Activated CD4-positive, alpha-beta T cell treated with anti-CD3 and anti-CD28 coated beads, Interleukin-2, amount 10 ng/mL, durations not matched to agents 7 days and 5 days (primary cell): Measurements from ENCODE around the gene VIT. TPM values are rescaled to one million over a fixed set of nuclear protein-coding genes. Genes with fewer than 3 reads are reported as not detected.

Experiments
- CTCF ChIA-PET: fragments of 350-600 bp; sonication (Branson Sonifier 250); formaldehyde crosslinking; loops from one replicate; lab custom pipeline; 2021; ENCODE audit warnings: antibody characterized with exemption; lab: Charles Lee
- POLR2A ChIA-PET: fragments of 350-600 bp; sonication (Branson Sonifier 250); formaldehyde crosslinking; loops from one replicate; lab custom pipeline; 2021; ENCODE audit warnings: antibody characterized with exemption; lab: Charles Lee
- DNase-seq: peaks from one replicate; pipeline ENCODE4 v3.0.0-alpha.2; 2020
- H3K27ac Mint-ChIP-seq: one replicate; pipeline ENCODE4 v1.8.0; 2021; ENCODE audit warnings: mild to moderate bottlenecking, moderate library complexity, mixed read lengths
- H3K27me3 Mint-ChIP-seq: one replicate; pipeline ENCODE4 v1.8.0; 2021; ENCODE audit warnings: mixed read lengths
- H3K36me3 Mint-ChIP-seq: one replicate; pipeline ENCODE4 v1.8.0; 2021; ENCODE audit warnings: low read depth, mixed read lengths
- H3K4me1 Mint-ChIP-seq: one replicate; pipeline ENCODE4 v1.8.0; 2021; ENCODE audit warnings: mixed read lengths
- H3K4me3 Mint-ChIP-seq: one replicate; pipeline ENCODE4 v1.8.0; 2021; ENCODE audit warnings: mild to moderate bottlenecking, moderate library complexity, mixed read lengths
- H3K9me3 Mint-ChIP-seq: one replicate; pipeline ENCODE4 v1.8.0; 2021; ENCODE audit warnings: mixed read lengths
- total RNA-seq, 2 experiments: library from RNA; stranded (reverse); gene quantifications; one replicate each; pipeline ENCODE4 v1.2.3, GENCODE V29; 2021

The VIT gene
- total RNA-seq, 2 experiments from 2014 or later, result not detected

GRCh38 chr2:36731941-36732672, 35.6 kb downstream of the VIT start:
- POLR2A ChIA-PET, result no interaction called here

GRCh38 chr2:36732673-36733036, 36.1 kb downstream of the VIT start:
- no peaks in the 10 kb centered on the region for H3K36me3 Mint-ChIP-seq
- no peak for DNase-seq
- peaks cover 7% of the 10 kb centered on the region for H3K27me3 Mint-ChIP-seq
- H3K9me3 Mint-ChIP-seq, result peaks cover 1% of the 10 kb centered on the region
- no peak overlapping the region for H3K27ac Mint-ChIP-seq
- H3K4me1 Mint-ChIP-seq, result no peaks in the 10 kb centered on the region
- ChIA-PET POLR2A (no interaction called here), CTCF (no interaction called here)
- no peak overlapping the region for H3K4me3 Mint-ChIP-seq

More at GRCh38 chr2:36731941-36732672, 35.6 kb downstream of the VIT start:
- no peaks in the 10 kb centered on the region for H3K36me3 Mint-ChIP-seq
- no peaks in the 10 kb centered on the region for H3K4me1 Mint-ChIP-seq
- H3K27ac Mint-ChIP-seq, result no peak overlapping the region
- peaks cover 1% of the 10 kb centered on the region for H3K9me3 Mint-ChIP-seq
- CTCF ChIA-PET, result no interaction called here
- no peak overlapping the region for H3K4me3 Mint-ChIP-seq
- DNase-seq, result no peak
- H3K27me3 Mint-ChIP-seq, result peaks cover 7% of the 10 kb centered on the region

- ChIA-PET CTCF (no interaction called here), POLR2A (no interaction called here)
- Mint-ChIP-seq H3K4me3 (no peak overlapping the region), H3K4me1 (no peaks in the 10 kb centered on the region), H3K27ac (no peak overlapping the region), H3K27me3 (peaks cover 7% of the 10 kb centered on the region), H3K36me3 (no peaks in the 10 kb centered on the region), H3K9me3 (peaks cover 1% of the 10 kb centered on the region)
- no peak for DNase-seq
Measured at GRCh38 chr2:36733215-36733614, 36.7 kb downstream of the VIT start.

- POLR2A ChIA-PET, result no interaction called here
- Mint-ChIP-seq H3K4me3 (no peak overlapping the region), H3K27me3 (peaks cover 11% of the 10 kb centered on the region), H3K27ac (no peak overlapping the region), H3K4me1 (no peaks in the 10 kb centered on the region), H3K9me3 (peaks cover 1% of the 10 kb centered on the region), H3K36me3 (no peaks in the 10 kb centered on the region)
- DNase-seq, result no peak
- CTCF ChIA-PET, result no interaction called here
Measured at GRCh38 chr2:36734304-36734703, 37.8 kb downstream of the VIT start.

GRCh38 chr2:36737131-36737750, 40.7 kb downstream of the VIT start:
- ChIA-PET CTCF (interaction anchor here (1.4 kb wide), 1 partner anchor 9 kb away, joined by 5 read pairs; no protein-coding TSS in a partner anchor), POLR2A (no interaction called here)
- Mint-ChIP-seq H3K4me3 (no peak overlapping the region), H3K27ac (no peak overlapping the region), H3K4me1 (peaks cover 7% of the 10 kb centered on the region), H3K27me3 (peaks cover 26% of the 10 kb centered on the region), H3K36me3 (no peaks in the 10 kb centered on the region), H3K9me3 (no peaks in the 10 kb centered on the region)
- DNase-seq, result no peak

GRCh38 chr2:36740061-36740460, 43.6 kb downstream of the VIT start:
- CTCF ChIA-PET, result interaction anchor here (1.3 kb wide), 1 partner anchor 26 kb away, joined by 3 read pairs; no protein-coding TSS in a partner anchor
- Mint-ChIP-seq H3K27ac (no peak overlapping the region), H3K27me3 (peaks cover 39% of the 10 kb centered on the region), H3K4me3 (no peak overlapping the region), H3K36me3 (no peaks in the 10 kb centered on the region), H3K4me1 (peaks cover 7% of the 10 kb centered on the region), H3K9me3 (peaks cover 6% of the 10 kb centered on the region)
- POLR2A ChIA-PET, result no interaction called here
- no peak for DNase-seq

- no peak overlapping the region for H3K27ac Mint-ChIP-seq
- H3K4me3 Mint-ChIP-seq, result no peak overlapping the region
- peaks cover 6% of the 10 kb centered on the region for H3K9me3 Mint-ChIP-seq
- ChIA-PET CTCF (interaction anchor here (1.3 kb wide), 1 partner anchor 25 kb away, joined by 3 read pairs; no protein-coding TSS in a partner anchor), POLR2A (no interaction called here)
- H3K27me3 Mint-ChIP-seq, result peaks cover 47% of the 10 kb centered on the region
- no peak for DNase-seq
- H3K4me1 Mint-ChIP-seq, result peaks cover 7% of the 10 kb centered on the region
- no peaks in the 10 kb centered on the region for H3K36me3 Mint-ChIP-seq
Measured at GRCh38 chr2:36741188-36741837, 44.8 kb downstream of the VIT start.

- POLR2A ChIA-PET, result no interaction called here
- H3K4me1 Mint-ChIP-seq, result peaks cover 7% of the 10 kb centered on the region
- DNase-seq, result no peak
- CTCF ChIA-PET, result no interaction called here
- no peak overlapping the region for H3K27ac Mint-ChIP-seq
- no peaks in the 10 kb centered on the region for H3K36me3 Mint-ChIP-seq
- no peak overlapping the region for H3K4me3 Mint-ChIP-seq
- peaks cover 6% of the 10 kb centered on the region for H3K9me3 Mint-ChIP-seq
- peaks cover 68% of the 10 kb centered on the region for H3K27me3 Mint-ChIP-seq
Measured at GRCh38 chr2:36743954-36744353, 47.4 kb downstream of the VIT start.

GRCh38 chr2:36748166-36748565, 51.7 kb downstream of the VIT start:
- H3K27me3 Mint-ChIP-seq, result peaks cover 62% of the 10 kb centered on the region
- ChIA-PET CTCF (no interaction called here), POLR2A (no interaction called here)
- DNase-seq, result no peak
- peaks cover 6% of the 10 kb centered on the region for H3K9me3 Mint-ChIP-seq
- H3K36me3 Mint-ChIP-seq, result no peaks in the 10 kb centered on the region
- no peaks in the 10 kb centered on the region for H3K4me1 Mint-ChIP-seq
- H3K4me3 Mint-ChIP-seq, result no peak overlapping the region
- no peak overlapping the region for H3K27ac Mint-ChIP-seq

GRCh38 chr2:36750101-36750500, 53.6 kb downstream of the VIT start:
- H3K4me1 Mint-ChIP-seq, result no peaks in the 10 kb centered on the region
- H3K27ac Mint-ChIP-seq, result no peak overlapping the region
- POLR2A ChIA-PET, result no interaction called here
- no peaks in the 10 kb centered on the region for H3K9me3 Mint-ChIP-seq
- no peak overlapping the region for H3K4me3 Mint-ChIP-seq
- CTCF ChIA-PET, result no interaction called here
- H3K27me3 Mint-ChIP-seq, result peaks cover 54% of the 10 kb centered on the region
- no peaks in the 10 kb centered on the region for H3K36me3 Mint-ChIP-seq
- no peak for DNase-seq

- Mint-ChIP-seq H3K4me3 (no peak overlapping the region), H3K27me3 (peaks cover 22% of the 10 kb centered on the region), H3K9me3 (no peaks in the 10 kb centered on the region), H3K27ac (no peak overlapping the region), H3K36me3 (no peaks in the 10 kb centered on the region), H3K4me1 (no peaks in the 10 kb centered on the region)
- ChIA-PET POLR2A (no interaction called here), CTCF (no interaction called here)
- no peak for DNase-seq
Measured at GRCh38 chr2:36753706-36754221, 57.3 kb downstream of the VIT start.

GRCh38 chr2:36754578-36754977, 58.1 kb downstream of the VIT start:
- ChIA-PET CTCF (no interaction called here), POLR2A (no interaction called here)
- Mint-ChIP-seq H3K4me3 (no peak overlapping the region), H3K27ac (no peak overlapping the region), H3K4me1 (no peaks in the 10 kb centered on the region), H3K27me3 (peaks cover 17% of the 10 kb centered on the region), H3K36me3 (no peaks in the 10 kb centered on the region), H3K9me3 (no peaks in the 10 kb centered on the region)
- no peak for DNase-seq

GRCh38 chr2:36756438-36756837, 59.9 kb downstream of the VIT start:
- no peak overlapping the region for H3K4me3 Mint-ChIP-seq
- no peaks in the 10 kb centered on the region for H3K4me1 Mint-ChIP-seq
- no peaks in the 10 kb centered on the region for H3K36me3 Mint-ChIP-seq
- CTCF ChIA-PET, result interaction anchor here (1.0 kb wide), 1 partner anchor 21 kb away, joined by 4 read pairs; no protein-coding TSS in a partner anchor
- H3K27ac Mint-ChIP-seq, result no peak overlapping the region
- POLR2A ChIA-PET, result no interaction called here
- peaks cover 15% of the 10 kb centered on the region for H3K27me3 Mint-ChIP-seq
- no peak for DNase-seq
- no peaks in the 10 kb centered on the region for H3K9me3 Mint-ChIP-seq
